ENCODE results near the gene NAALADL2.

Gene NAALADL2

DNA sequence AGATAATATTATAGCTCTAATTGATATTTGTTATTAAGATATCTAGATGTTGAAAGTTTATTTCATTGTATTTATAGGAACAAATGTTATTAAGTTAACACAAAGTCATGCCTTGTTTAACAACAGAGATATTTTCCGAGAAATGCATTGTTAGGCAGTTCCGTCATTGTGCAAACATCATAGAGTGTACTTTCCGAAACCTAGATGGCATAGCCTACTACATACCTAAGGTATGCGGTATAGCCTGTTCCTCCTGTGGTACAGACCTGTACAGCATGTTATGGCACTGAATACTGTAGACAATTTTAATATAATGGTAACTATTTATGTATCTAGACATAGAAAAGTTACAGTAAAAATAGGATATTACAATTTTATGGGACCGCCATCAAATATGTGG is 114.3 kb downstream of the NAALADL2 start:
- DNase-seq (ENCODE audit: low read depth in 2 of 2): no peak

DNA sequence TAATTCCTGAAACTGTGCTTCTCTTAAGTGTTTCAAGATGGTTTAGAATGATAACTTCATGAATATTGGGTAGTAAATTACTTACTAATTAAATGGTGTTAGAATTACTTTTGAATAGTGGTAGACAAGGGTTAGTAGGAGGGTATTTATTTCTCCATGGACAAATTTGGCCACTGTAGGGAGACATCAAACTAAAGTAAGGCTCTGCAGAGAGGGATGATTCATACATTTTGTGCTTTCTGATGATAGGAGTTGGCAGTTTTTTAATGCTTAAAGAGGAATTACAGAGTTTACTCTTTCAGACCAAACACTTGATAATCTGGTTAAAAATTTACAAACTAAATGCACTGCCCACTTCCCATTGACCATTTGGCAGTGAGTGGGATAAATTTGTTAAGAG is 127.6 kb downstream of the NAALADL2 start:
- DNase-seq (ENCODE audit: low read depth in 2 of 2): no peak

DNA sequence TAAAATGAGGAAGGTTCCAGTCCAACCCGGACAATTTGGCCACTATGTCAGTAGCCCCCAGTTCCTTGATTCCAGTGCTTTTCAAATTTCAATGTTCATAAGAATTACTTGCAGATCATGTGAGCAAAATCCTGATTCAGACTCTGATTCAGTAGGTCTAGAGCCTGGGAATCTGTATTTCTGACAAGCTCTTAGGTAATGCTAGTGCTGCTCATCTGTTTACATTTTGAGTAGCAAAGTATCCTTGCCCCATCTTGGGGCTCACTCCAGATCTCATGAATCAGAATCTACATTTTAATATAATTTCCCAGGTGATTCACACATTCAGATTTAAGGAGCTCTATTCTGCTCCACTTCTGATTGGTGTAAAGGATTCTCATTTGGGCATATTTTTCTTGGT is 142.0 kb downstream of the NAALADL2 start:
- no peak for DNase-seq (ENCODE audit: low read depth in 2 of 2)

DNA sequence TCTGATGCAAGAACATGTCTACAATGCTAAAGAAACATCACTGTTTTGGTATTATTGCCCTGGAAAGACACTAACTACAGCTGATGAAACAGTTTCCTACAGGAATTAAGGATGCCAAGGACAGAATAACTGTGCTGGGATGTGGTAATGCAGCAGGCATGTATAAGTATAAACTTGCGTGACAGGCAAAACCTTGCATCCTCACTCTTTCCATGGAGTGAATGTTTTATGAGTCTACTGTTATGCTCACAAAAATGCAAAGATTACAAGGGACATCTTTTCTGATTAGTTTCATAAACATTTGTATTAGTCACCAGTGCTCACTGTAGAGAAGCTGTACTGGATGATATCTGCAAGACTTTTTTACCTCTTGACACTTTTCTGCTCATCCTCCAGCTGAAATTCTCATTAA is 143.6 kb downstream of the NAALADL2 start:
- no peak for DNase-seq (ENCODE audit: low read depth in 2 of 2)

DNA sequence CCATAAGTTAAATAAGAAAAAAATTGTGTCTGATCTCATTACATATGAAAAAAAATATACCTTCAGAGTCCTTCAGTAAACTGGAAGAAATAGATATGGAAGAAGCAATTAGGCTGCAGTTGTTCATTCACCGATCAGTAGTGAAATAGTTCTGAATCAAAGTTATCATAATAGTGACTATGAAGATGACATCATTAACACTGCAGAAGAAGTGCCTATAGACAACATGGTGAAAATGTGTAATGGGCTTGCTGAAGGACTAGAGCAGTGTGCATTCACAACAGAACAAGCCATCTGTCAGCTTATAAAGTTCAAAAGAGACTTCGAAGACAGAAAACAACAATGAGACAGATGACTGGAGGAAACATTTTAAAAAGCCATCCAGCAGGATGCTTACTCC is 144.5 kb downstream of the NAALADL2 start:
- DNase-seq (ENCODE audit: low read depth in 2 of 2): no peak

DNA sequence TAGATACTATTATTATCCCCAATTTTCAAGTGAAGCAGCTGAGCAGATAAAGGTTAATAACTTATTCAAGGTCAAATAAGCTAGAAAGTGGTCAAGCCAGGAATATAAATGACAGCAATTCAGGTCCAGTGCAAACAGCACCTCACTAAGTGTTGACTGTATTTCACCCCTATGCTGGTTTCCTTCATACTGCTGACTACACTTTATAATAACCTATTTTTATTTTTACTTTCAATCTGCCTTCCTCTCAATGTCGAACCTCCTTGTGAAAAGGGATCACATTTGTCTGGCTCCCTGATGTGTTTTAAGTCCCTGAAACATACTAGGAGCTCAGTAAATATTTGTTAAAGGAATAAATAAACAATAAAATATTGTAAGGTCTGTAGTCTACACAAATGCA is 146.1 kb downstream of the NAALADL2 start:
- DNase-seq (ENCODE audit: low read depth in 2 of 2): no peak

DNA sequence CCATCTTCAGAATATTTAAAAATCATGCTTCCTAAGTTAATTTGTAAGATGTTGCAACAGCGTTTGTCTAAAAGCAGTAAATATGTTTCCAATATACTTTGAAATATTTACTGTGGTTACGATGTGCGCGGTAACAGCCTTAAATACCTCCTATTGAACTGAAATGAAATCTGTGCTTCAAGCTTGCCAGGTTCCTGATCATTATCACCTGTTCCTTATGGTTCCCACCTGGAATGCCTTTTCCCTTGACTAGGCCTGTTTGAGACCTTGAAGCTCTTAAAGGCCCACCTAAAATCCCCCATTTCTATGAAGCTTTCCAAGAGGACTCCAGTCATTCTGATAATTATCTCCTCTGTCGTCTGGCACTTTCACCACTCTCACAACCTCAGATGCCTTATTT is 146.7 kb downstream of the NAALADL2 start:
- no peak for DNase-seq (ENCODE audit: low read depth in 2 of 2)

DNA sequence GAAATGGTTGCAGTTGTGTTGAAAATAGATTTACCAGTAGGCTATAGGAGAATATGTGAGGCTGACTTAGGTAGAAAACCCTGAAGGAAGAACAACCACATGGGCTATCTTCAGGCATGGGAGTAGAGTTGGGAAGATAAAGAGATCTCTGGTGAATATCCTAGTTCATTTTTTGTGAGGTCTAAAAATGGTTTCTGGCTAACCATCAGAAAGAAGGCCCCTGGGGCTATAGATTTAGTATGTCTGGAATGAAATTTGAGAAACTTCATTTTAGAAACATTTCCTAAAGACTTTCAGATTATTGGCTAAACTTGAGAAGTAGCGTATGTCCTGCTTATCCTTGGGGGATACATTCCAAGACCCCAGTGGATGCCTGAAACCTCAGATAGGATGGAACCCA is 148.2 kb downstream of the NAALADL2 start:
- DNase-seq (ENCODE audit: low read depth in 2 of 2): no peak

DNA sequence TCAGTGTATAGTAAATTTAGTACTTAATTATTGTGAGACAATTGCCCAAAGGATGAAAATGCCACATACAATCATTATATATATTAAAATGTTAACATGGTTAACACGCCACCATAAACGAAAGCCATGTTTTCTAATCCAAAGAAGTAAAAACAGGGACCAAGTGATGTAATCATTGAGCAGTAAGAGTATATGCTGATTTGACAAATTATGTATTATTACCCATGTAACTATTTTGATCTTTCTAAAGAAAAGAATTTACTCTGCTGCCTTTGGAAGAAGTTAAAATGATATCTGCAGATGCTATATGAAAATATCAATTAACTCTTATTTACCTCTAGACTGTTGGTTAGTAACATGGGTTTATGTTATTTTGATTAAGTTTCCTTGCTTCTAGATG is 150.2 kb downstream of the NAALADL2 start:
- DNase-seq (ENCODE audit: low read depth in 2 of 2): no peak

DNA sequence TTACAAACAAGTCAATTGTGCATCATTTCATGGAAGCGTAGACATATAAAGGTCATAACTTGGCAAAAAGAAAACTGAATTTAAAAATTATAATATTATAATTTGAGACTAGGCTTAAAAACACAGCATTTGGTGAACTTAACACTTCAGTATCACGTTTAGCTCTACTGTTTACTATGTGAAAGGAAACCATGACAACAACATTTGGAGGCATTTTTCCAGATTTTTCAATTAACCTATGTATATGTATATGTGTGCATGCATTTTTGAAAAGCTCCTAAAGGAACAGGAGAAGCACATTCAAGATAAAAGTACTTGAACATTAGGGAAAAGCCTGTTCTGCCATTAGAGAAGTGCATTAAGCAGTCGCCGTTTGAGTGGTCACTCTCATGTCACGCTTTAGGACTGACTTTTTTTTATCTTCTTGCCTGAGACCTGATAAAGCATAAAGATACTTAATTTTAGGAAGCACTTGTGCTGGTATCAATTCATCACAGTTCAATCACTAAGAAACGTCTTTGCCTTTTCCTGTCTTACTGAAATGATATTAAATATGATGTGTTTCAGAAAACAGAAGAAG is 156.0 kb downstream of the NAALADL2 start:
- DNase-seq (ENCODE audit: low read depth in 2 of 2): no peak

DNA sequence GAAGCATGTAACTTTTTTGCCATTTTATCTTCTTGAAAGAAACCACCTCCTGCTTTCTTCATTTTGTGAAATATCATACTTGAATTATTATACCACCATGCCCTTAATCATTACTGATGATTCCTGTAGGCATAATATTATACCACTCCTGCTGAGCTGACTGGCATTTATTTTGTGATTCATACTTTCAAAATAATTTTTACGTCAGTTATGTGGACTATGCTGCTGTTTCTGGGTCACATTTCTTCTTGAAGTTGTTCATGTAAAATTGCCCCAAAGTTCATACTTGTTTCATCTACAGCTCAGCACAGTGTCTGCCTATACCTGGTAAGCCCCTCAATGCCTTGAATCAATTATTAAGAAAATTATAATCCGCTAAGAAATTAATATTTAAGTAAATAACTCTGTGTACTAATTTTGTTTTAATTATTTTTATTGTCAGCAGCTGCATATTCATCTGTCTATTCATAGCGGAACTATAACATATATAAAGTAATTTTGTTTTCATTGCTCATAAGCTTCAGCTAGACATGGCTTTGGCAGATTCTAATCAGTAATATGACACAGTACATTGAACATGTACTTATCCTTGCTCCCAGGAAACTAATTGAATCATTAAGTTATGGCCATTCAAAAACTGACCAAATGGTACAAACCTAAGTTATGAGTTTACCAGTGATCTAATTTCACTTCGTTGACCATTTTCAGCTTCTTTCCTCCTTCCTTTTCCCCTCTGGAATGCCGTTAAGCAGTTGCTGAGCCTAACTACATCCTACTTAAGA is 160.0 kb downstream of the NAALADL2 start:
- no peak for DNase-seq (ENCODE audit: low read depth in 2 of 2)

DNA sequence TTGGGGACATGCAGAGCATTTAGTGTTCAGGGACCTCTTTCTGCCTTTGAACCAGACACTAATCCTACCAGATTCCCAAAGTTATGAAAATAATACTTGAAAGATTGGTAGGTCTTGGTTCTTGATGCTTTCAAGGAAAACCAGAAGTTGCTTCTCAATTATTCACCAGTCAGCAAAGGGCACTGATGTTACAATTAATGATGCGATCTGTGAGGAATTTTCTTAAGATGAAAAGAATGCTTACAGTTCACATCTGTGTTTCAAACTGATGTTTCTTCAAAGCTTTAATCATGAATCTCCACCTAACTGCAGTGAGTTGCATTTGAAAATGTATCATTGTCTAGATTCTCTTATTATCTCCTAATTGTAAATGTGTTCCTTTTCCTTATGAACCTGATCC is 161.0 kb downstream of the NAALADL2 start:
- no peak for DNase-seq (ENCODE audit: low read depth in 2 of 2)

DNA sequence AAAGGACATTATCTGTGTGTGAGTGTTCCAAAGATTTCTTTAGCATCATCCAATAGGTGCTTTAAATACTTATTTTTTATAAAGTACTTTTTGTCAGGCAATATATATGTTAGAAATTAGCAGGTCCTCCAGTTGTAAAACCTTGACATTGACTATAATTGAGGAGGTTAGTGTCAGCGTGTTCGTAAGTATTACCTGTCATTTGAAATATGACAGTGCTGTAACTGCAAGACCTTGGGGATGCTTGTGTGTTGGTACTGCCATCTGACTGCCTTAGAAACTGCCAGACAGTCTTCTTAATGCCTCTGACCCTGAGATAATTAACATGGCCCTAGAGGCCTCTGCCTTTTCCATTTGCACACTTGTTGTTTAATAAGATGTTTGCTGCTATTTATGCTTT is 170.7 kb downstream of the NAALADL2 start:
- no peak for DNase-seq (ENCODE audit: low read depth in 2 of 2)

DNA sequence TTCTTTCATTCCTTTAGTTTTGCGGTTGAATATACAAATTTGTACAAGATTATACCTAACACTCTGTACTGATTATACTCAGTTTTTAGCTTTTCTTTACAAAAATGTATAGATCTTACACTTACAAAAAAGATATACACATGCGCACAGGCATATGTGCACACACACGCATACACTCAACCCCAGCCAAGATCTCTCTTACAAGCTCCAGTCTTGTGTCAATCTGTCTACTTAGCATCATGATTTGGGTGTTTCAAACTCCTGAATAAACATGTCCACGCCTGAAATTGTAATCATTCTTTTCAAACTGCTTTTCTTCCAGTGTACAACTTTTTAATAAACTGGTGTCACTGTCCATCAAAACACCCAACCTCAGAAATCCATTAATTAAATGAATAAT is 180.7 kb downstream of the NAALADL2 start:
- DNase-seq (ENCODE audit: low read depth in 2 of 2): no peak

DNA sequence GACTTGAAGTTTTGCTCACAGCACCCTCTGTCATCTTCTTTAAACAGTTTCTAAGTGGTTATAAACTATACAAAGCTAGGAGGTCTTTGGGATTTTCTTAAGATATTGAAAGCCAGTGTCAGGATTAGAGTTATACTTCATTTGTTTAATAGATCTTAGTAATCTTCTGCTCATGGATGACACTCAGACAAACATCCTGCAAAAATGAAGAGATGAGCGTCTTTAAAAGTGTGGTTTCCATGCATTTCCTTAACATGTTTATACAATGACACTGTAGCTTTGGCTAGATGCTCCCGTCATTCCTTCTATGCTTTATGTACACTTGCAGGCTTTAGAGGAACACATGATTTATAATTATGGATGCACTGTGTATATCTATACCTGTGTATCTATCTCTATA is 182.2 kb downstream of the NAALADL2 start:
- DNase-seq (ENCODE audit: low read depth in 2 of 2): no peak

DNA sequence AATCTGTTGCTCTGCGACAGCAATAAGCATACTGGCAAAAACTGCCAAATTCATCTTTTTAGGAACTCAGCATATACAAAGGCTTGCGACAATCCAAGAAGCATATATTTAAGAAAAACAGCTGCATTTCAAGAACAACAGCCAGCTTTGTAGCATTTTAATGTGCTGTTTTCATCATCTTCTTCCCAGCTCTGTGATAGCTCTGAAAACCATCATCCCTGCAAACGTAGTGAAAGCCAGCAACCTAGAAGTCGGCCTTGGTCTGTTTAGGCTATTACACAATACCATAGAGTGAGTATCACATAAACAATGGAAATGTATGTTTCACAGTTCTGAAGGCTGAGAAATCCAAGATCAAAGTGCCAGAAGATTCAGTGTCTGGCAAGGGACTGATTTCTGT is 187.5 kb downstream of the NAALADL2 start:
- DNase-seq (ENCODE audit: low read depth in 2 of 2): no peak

DNA sequence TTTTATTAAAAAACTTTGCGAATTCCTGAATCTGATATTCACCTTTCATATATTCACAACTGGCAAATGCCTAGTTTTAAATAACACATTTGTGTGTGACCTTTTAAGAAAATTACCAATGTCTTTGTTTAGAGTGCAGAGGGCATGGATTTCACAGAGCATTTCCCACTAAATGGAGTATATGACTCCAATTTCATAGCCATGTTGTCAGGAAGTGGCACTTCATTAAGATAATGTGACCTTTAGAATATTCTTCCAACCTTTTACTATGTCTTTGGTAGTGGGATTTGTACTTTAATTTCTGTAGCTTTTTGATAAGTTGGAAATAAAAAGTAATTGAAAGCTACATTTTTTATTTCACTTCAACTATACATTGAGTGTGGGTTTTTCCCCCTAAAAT is 188.7 kb downstream of the NAALADL2 start:
- no peak for DNase-seq (ENCODE audit: low read depth in 2 of 2)

DNA sequence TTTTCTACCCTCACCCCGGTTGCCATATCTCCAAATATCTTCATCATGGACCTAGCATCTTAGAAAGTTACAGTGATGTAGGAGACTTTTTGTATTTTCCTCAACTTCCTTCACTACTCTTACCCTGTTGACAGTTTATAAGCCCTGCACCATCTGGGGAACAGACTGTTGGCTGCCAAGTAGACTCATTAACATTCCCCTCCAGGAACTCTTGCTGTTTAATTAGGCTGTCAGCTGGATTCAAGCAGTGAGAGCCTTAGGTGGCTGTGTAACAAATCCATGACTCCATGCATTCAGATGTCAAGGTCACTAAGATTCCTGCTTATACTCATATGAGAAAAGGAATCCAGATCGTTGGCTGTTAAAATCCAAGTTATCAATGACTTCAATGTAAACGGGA is 198.3 kb downstream of the NAALADL2 start:
- no peak for DNase-seq (ENCODE audit: low read depth in 2 of 2)

DNA sequence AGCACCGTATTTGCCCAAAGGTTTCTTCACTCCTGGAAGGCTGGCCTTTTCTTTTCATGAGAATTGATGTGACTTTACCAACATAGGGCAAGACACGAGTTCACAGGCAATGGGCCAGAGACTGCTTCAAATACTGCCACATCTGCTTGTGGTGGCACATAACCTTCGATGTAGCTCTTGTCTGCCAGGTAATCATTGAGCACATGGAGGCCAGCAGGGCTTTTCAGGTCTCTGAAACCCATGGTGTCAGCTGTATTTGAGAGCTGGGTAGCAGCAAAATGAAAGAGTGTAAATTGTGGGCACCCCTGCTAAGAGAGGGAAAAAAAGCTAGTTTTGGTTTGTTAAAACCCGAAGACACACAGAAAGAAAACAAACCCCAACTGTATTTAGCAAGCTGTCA is 200.7 kb downstream of the NAALADL2 start:
- DNase-seq (ENCODE audit: low read depth in 2 of 2): no peak

DNA sequence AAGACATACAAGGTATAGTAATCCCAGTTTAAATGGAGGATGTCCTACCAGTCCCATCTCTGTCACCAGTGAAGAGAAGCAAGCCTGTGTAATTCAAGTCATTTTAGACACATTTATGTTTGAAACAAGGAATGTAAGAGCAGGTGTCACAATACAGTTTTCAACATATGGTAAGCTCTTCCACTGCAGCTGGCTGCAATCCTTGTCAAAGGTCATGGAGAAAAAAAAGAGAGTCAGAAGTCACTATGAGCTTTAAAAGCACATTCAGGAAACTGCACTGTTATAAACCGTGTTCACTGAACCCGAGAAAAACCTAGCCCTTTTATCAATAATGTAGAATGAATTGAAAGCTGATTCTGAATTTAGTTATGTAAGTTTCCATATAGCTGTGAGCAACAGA is 206.4 kb downstream of the NAALADL2 start:
- no peak for DNase-seq (ENCODE audit: low read depth in 2 of 2)

DNA sequence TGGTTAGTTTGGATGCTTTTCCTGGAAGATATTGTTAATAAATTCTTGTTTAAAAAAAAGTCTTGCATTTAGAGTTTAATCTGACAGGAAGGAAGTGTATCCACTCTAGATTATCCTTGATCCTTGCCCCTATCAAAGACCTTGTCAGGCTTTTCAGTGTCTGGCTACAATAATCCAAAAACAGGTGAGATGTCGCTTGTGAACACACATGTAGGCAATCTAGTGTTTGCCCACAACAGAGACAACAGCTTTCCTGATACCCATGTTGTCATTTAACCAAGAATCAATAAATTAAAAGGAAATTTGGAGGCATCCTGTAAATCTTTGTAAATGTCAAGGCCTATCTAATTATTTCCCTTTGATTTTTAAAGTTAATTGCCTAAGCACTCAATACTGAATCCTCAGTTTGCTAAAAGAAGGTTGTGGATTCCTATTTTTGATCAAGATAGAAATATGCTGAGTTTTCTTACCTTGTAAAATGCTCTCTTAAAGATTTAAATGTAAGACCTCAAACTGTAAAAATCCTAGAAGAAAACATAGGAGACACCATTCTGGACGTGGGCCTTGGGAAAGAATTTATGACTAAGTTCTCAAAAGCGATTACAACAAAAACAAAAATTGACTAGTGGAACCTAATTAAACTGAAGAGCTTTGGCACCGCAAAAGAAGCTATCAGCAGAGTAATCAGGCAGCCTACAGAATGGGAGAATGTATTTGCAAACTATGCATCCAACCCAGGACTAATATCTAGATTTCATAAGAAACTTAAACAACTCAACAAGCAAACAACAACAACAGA is 207.7 kb downstream of the NAALADL2 start:
- no peak for DNase-seq (ENCODE audit: low read depth in 2 of 2)

DNA sequence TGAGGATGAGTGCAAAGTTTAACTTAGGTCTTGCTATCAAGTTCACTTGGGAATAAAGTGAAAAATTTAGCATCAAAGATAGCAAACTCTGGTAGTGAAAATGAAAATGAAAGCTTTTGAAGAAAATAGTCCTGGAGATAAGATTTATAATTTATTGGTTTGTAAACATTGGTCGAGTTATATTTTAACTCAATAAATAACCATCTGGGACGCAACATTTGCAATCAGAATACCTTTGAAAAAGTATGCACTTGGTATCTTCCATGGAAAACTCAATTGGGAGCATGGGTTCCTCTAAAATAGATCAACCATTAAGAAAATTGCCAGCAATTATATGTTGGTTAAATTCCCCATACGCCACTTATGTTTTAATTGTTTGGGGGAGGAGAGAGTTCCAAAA is 209.5 kb downstream of the NAALADL2 start:
- no peak for DNase-seq (ENCODE audit: low read depth in 2 of 2)

DNA sequence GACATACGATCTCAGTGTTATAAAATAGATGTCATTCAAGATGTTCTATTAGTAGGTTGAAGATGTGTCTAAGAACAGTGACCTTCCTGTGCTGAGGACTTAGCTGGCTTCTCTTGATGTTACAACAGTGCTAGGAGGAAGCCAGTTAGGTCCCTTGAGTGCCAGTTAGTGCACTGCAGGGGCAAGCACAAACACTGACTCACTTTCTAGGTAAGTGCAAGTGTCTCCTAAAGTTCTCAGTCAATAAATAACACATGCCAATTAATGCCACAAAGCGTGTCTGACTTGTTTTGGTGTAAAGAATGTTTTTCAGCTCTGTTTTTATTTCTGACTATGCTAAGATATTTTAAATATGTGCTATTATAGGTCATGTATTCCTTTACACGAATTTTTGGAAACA is 211.8 kb downstream of the NAALADL2 start:
- no peak for DNase-seq (ENCODE audit: low read depth in 2 of 2)

Data from stimulated activated CD8-positive, alpha-beta memory T cell treated with anti-CD3 and anti-CD28 coated beads, Interleukin-15, amount 100 ng/mL, for 4 hours (primary cell).